ENCODE data around the gene MED27.

The MED27 gene

GRCh38 chr9:131972889-131973288, 106.8 kb downstream of the MED27 start:
- H3K4me1 ChIP-seq (ENCODE audit: insufficient read depth, low read length, poor library complexity, severe bottlenecking) = peaks cover 6% of the 10 kb centered on the region
- H3K36me3 ChIP-seq (ENCODE audit: insufficient read depth, low read length) = no peaks in the 10 kb centered on the region
- H3K9me3 ChIP-seq (ENCODE audit: insufficient read depth, low read depth, low read length) = no peaks in the 10 kb centered on the region
- no peak overlapping the region for H3K4me3 ChIP-seq (ENCODE audit: low read length, poor library complexity, severe bottlenecking)
- H3K4me2 ChIP-seq (ENCODE audit: low read depth, low read length, poor library complexity, severe bottlenecking) = no peak overlapping the region
- no peaks in the 10 kb centered on the region for H3K9me2 ChIP-seq (replicated peaks; ENCODE audit: low read depth, low read length)
- no peak overlapping the region for H2AFZ ChIP-seq (ENCODE audit: low read length)
- H3K27me3 ChIP-seq (ENCODE audit: insufficient read depth, low read length, poor library complexity, severe bottlenecking) = no peaks in the 10 kb centered on the region
- no peaks in the 10 kb centered on the region for H3F3A ChIP-seq (ENCODE audit: low read depth)
- H3K79me2 ChIP-seq (ENCODE audit: insufficient read depth, low read length) = no peaks in the 10 kb centered on the region
- no peak overlapping the region for H3K9ac ChIP-seq (ENCODE audit: low read depth, low read length, poor library complexity, severe bottlenecking)
- H4K20me1 ChIP-seq (ENCODE audit: insufficient read depth, low read length, poor library complexity, severe bottlenecking) = no peaks in the 10 kb centered on the region
- TF ChIP-seq CTCF (conservative IDR thresholded peaks at IDR 0.05; ENCODE audit: low read length) = no peak
- TF ChIP-seq EZH2phosphoT487 (IDR thresholded peaks at IDR 0.05; ENCODE audit: borderline replicate concordance) = no peak

- H3K4me1 ChIP-seq (ENCODE audit: insufficient read depth, low read length, poor library complexity, severe bottlenecking) = no peaks in the 10 kb centered on the region
- H3K4me3 ChIP-seq (ENCODE audit: low read length, poor library complexity, severe bottlenecking) = no peak overlapping the region
- no peaks in the 10 kb centered on the region for H3K79me2 ChIP-seq (ENCODE audit: insufficient read depth, low read length)
- no peak overlapping the region for H2AFZ ChIP-seq (ENCODE audit: low read length)
- H3F3A ChIP-seq (ENCODE audit: low read depth) = no peaks in the 10 kb centered on the region
- TF ChIP-seq EZH2phosphoT487 (IDR thresholded peaks at IDR 0.05; ENCODE audit: borderline replicate concordance) (no peak), CTCF (conservative IDR thresholded peaks at IDR 0.05; ENCODE audit: low read length) (no peak)
- no peaks in the 10 kb centered on the region for H4K20me1 ChIP-seq (ENCODE audit: insufficient read depth, low read length, poor library complexity, severe bottlenecking)
- H3K9ac ChIP-seq (ENCODE audit: low read depth, low read length, poor library complexity, severe bottlenecking) = no peak overlapping the region
- H3K9me2 ChIP-seq (replicated peaks; ENCODE audit: low read depth, low read length) = no peaks in the 10 kb centered on the region
- no peaks in the 10 kb centered on the region for H3K27me3 ChIP-seq (ENCODE audit: insufficient read depth, low read length, poor library complexity, severe bottlenecking)
- no peak overlapping the region for H3K4me2 ChIP-seq (ENCODE audit: low read depth, low read length, poor library complexity, severe bottlenecking)
- no peaks in the 10 kb centered on the region for H3K9me3 ChIP-seq (ENCODE audit: insufficient read depth, low read depth, low read length)
- H3K36me3 ChIP-seq (ENCODE audit: insufficient read depth, low read length) = no peaks in the 10 kb centered on the region
These were observed 108.1 kb downstream of the MED27 start for GRCh38 chr9:131971482-131972074.

- H3K9me3 ChIP-seq (ENCODE audit: insufficient read depth, low read depth, low read length) = no peaks in the 10 kb centered on the region
- no peak overlapping the region for H3K4me3 ChIP-seq (ENCODE audit: low read length, poor library complexity, severe bottlenecking)
- H3K27me3 ChIP-seq (ENCODE audit: insufficient read depth, low read length, poor library complexity, severe bottlenecking) = no peaks in the 10 kb centered on the region
- H3K36me3 ChIP-seq (ENCODE audit: insufficient read depth, low read length) = no peaks in the 10 kb centered on the region
- no peak overlapping the region for H3K9ac ChIP-seq (ENCODE audit: low read depth, low read length, poor library complexity, severe bottlenecking)
- H3K4me2 ChIP-seq (ENCODE audit: low read depth, low read length, poor library complexity, severe bottlenecking) = no peak overlapping the region
- no peaks in the 10 kb centered on the region for H3K79me2 ChIP-seq (ENCODE audit: insufficient read depth, low read length)
- H3F3A ChIP-seq (ENCODE audit: low read depth) = no peaks in the 10 kb centered on the region
- H3K4me1 ChIP-seq (ENCODE audit: insufficient read depth, low read length, poor library complexity, severe bottlenecking) = no peaks in the 10 kb centered on the region
- H2AFZ ChIP-seq (ENCODE audit: low read length) = no peak overlapping the region
- no peaks in the 10 kb centered on the region for H4K20me1 ChIP-seq (ENCODE audit: insufficient read depth, low read length, poor library complexity, severe bottlenecking)
- TF ChIP-seq CTCF (conservative IDR thresholded peaks at IDR 0.05; ENCODE audit: low read length) (no peak), EZH2phosphoT487 (IDR thresholded peaks at IDR 0.05; ENCODE audit: borderline replicate concordance) (no peak)
- H3K9me2 ChIP-seq (replicated peaks; ENCODE audit: low read depth, low read length) = no peaks in the 10 kb centered on the region
These were observed 110.1 kb downstream of the MED27 start for GRCh38 chr9:131969469-131969989.
